ENCODE results near the gene TYR. TPM values are rescaled to one million over a fixed set of nuclear protein-coding genes. Genes with fewer than 3 reads are reported as not detected.
"Not testable (repeated sequence)": the region's sequence is repeated elsewhere in the genome, so short reads cannot be mapped to it uniquely, and the experiment has no call there.

Gene TYR
- total and polyA plus RNA-seq, 3 experiments from 2014 or later, result not detected

DNA sequence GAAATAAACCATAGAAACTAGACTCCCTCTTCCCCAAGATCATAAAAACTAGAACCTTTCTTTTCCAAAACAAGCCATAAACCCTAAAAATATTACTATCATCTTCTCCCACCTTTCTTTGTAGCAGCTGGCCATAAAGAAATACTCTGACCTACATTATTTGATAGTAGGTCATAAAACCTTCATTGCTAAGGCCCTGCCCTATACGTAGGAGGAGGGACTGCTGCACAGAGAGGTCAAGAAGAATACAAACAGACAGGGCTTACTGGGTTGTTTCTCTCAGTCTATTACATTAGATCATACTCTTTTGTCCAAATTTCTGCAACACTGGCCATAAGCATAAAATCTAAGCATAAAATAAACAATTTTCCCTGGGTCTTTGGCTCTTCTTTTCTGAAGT lies 101.5 kb downstream of the TYR start:
- H3K9me3 ChIP-seq (ENCODE audit: low read length), result no peaks in the 10 kb centered on the region
- ChIA-PET CTCF (no interaction called here), POLR2A (no interaction called here)
- Mint-ChIP-seq H3K27me3 (no peaks in the 10 kb centered on the region), H3K27ac (no peak overlapping the region), H3K36me3 (no peaks in the 10 kb centered on the region), H3K4me3 (peak overlapping the region in 1 of 7 donors; percentile 33), H3K9me3 (peaks cover 0 to 16% (median 3%) of the 10 kb centered on the region in 5 donors), H3K4me1 (no peaks in the 10 kb centered on the region)
- H3K4me1 ChIP-seq (ENCODE audit: insufficient read depth, low read length), result no peaks in the 10 kb centered on the region
- H3K4me3 ChIP-seq (ENCODE audit: low read length), result no peak overlapping the region
- no peak overlapping the region for H3K27ac ChIP-seq (ENCODE audit: low read depth, low read length)
- no peaks in the 10 kb centered on the region for H3K27me3 ChIP-seq (ENCODE audit: insufficient read depth, low read length, poor library complexity, severe bottlenecking)
- DNase-seq, result no peak
- H3K36me3 ChIP-seq (ENCODE audit: insufficient read depth, low read length), result no peaks in the 10 kb centered on the region

- H3K4me3 Mint-ChIP-seq; DNase-seq; POLR2A ChIA-PET; H3K4me1 ChIP-seq (ENCODE audit: insufficient read depth, low read length); H3K27me3 Mint-ChIP-seq; H3K27ac Mint-ChIP-seq; H3K36me3 Mint-ChIP-seq; H3K4me3 ChIP-seq (ENCODE audit: low read length); H3K4me1 Mint-ChIP-seq; H3K27ac ChIP-seq (ENCODE audit: low read depth, low read length); H3K27me3 ChIP-seq (ENCODE audit: insufficient read depth, low read length, poor library complexity, severe bottlenecking); H3K9me3 ChIP-seq (ENCODE audit: low read length); CTCF ChIA-PET; H3K36me3 ChIP-seq (ENCODE audit: insufficient read depth, low read length): not testable (repeated sequence)
- H3K9me3 Mint-ChIP-seq, result peaks cover 0 to 14% (median 2%) of the 10 kb centered on the region in 5 donors
These were observed 103.5 kb downstream of the TYR start for GRCh38 chr11:89281032-89281677.

GRCh38 chr11:89286601-89287000 lies 108.9 kb downstream of the TYR start:
- H3K4me1 ChIP-seq (ENCODE audit: insufficient read depth, low read length); CTCF ChIA-PET; H3K4me1 Mint-ChIP-seq; H3K36me3 Mint-ChIP-seq; H3K27me3 Mint-ChIP-seq; POLR2A ChIA-PET; H3K27ac Mint-ChIP-seq; H3K27ac ChIP-seq (ENCODE audit: low read depth, low read length); H3K4me3 Mint-ChIP-seq; H3K9me3 ChIP-seq (ENCODE audit: low read length); DNase-seq; H3K4me3 ChIP-seq (ENCODE audit: low read length); H3K27me3 ChIP-seq (ENCODE audit: insufficient read depth, low read length, poor library complexity, severe bottlenecking); H3K36me3 ChIP-seq (ENCODE audit: insufficient read depth, low read length): not testable (repeated sequence)
- peaks cover 0 to 11% (median under 1%) of the 10 kb centered on the region in 5 donors for H3K9me3 Mint-ChIP-seq

GRCh38 chr11:89288004-89288403 lies 110.3 kb downstream of the TYR start:
- H3K27me3 ChIP-seq (ENCODE audit: insufficient read depth, low read length, poor library complexity, severe bottlenecking); CTCF ChIA-PET; POLR2A ChIA-PET; H3K4me1 Mint-ChIP-seq; H3K4me1 ChIP-seq (ENCODE audit: insufficient read depth, low read length); H3K27ac Mint-ChIP-seq; H3K36me3 Mint-ChIP-seq; H3K9me3 ChIP-seq (ENCODE audit: low read length); H3K4me3 Mint-ChIP-seq; H3K27me3 Mint-ChIP-seq; H3K27ac ChIP-seq (ENCODE audit: low read depth, low read length); H3K36me3 ChIP-seq (ENCODE audit: insufficient read depth, low read length); DNase-seq; H3K9me3 Mint-ChIP-seq; H3K4me3 ChIP-seq (ENCODE audit: low read length): not testable (repeated sequence)

DNA sequence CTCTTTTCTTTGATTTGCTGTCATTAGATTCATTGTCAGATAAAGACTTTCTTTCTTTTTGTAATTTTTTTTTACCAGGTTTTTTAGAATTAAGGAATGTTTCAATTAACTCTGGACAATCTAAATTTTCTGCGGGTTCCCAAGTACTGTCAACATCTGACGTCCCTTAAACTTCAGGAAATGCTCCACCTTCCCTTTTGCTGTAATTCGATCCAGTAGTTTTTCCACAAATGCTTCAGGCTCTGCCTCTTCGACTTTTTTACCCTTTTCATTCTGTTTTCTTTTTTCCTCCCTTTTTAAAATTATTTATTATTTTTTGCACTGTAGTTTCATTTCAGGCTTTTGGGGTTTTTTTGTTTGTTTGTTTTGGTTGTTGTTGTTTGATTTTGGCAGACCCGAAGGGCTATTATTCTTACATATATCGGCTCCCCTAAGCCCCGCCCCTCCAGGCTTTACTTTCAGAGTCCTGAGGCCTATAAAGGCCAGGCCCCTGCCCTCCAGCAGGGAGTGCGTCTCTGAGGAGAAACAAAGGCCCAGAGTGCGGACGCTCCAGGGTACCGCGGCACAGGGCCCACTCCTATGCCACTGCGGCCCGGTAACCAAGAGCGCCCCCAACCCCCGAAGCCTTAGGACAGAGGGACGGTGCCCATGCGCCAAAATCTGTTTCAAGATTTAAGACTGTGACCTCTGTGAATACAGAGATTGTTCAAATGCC lies 116.4 kb downstream of the TYR start:
- Histone ChIP-seq H3K9me3 (ENCODE audit: low read length) (no peaks in the 10 kb centered on the region), H3K4me3 (ENCODE audit: low read length) (no peak overlapping the region), H3K36me3 (ENCODE audit: insufficient read depth, low read length) (no peaks in the 10 kb centered on the region), H3K27me3 (ENCODE audit: insufficient read depth, low read length, poor library complexity, severe bottlenecking) (no peaks in the 10 kb centered on the region), H3K4me1 (ENCODE audit: insufficient read depth, low read length) (no peaks in the 10 kb centered on the region), H3K27ac (ENCODE audit: low read depth, low read length) (no peak overlapping the region)
- Mint-ChIP-seq H3K4me1 (no peaks in the 10 kb centered on the region), H3K4me3 (no peak overlapping the region), H3K9me3 (peaks cover 0 to 8% (median 3%) of the 10 kb centered on the region in 5 donors), H3K27me3 (no peaks in the 10 kb centered on the region), H3K36me3 (no peaks in the 10 kb centered on the region), H3K27ac (no peak overlapping the region)
- CTCF ChIA-PET, result no interaction called here
- DNase-seq, result no peak
- POLR2A ChIA-PET, result no interaction called here

DNA sequence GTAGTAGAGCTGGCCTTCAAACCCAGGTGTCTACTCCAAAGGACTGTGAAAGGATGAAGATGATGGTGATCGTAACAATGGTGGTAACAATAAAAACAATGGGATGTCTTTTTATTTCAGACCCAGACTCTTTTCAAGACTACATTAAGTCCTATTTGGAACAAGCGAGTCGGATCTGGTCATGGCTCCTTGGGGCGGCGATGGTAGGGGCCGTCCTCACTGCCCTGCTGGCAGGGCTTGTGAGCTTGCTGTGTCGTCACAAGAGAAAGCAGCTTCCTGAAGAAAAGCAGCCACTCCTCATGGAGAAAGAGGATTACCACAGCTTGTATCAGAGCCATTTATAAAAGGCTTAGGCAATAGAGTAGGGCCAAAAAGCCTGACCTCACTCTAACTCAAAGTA lies 117.3 kb downstream of the TYR start:
- H3K27ac ChIP-seq (ENCODE audit: low read depth, low read length); H3K36me3 ChIP-seq (ENCODE audit: insufficient read depth, low read length); H3K27me3 Mint-ChIP-seq; CTCF ChIA-PET; DNase-seq; H3K4me1 ChIP-seq (ENCODE audit: insufficient read depth, low read length); H3K9me3 Mint-ChIP-seq; H3K27ac Mint-ChIP-seq; H3K4me3 Mint-ChIP-seq; H3K4me1 Mint-ChIP-seq; POLR2A ChIA-PET; H3K9me3 ChIP-seq (ENCODE audit: low read length); H3K36me3 Mint-ChIP-seq; H3K4me3 ChIP-seq (ENCODE audit: low read length); H3K27me3 ChIP-seq (ENCODE audit: insufficient read depth, low read length, poor library complexity, severe bottlenecking): not testable (repeated sequence)

DNA sequence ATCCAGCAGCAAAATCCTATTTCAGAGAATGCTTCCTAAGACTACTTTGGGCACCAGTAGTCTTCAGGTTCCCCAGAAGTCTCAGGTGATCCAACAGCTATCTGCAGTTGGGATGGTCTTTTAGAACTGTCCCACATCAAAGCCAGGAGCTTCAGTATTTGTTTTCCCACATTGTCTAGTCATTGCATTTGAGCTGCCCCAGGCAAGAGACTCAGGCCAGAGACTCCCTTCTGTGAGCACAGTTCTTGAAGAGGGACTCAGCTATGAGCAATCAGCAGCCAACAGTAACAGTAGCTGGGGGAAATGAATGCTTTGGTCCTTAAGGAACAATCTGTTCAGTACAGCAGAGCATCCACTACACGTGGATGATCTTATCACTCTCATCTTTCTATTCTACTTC lies 125.4 kb downstream of the TYR start:
- H3K27me3 ChIP-seq (ENCODE audit: insufficient read depth, low read length, poor library complexity, severe bottlenecking); H3K4me1 ChIP-seq (ENCODE audit: insufficient read depth, low read length); H3K27me3 Mint-ChIP-seq; H3K36me3 ChIP-seq (ENCODE audit: insufficient read depth, low read length); DNase-seq; CTCF ChIA-PET; H3K9me3 ChIP-seq (ENCODE audit: low read length); POLR2A ChIA-PET; H3K27ac Mint-ChIP-seq; H3K27ac ChIP-seq (ENCODE audit: low read depth, low read length); H3K4me1 Mint-ChIP-seq; H3K4me3 Mint-ChIP-seq; H3K4me3 ChIP-seq (ENCODE audit: low read length); H3K36me3 Mint-ChIP-seq: not testable (repeated sequence)
- H3K9me3 Mint-ChIP-seq, result peaks cover 0 to 21% (median 2%) of the 10 kb centered on the region in 5 donors

DNA sequence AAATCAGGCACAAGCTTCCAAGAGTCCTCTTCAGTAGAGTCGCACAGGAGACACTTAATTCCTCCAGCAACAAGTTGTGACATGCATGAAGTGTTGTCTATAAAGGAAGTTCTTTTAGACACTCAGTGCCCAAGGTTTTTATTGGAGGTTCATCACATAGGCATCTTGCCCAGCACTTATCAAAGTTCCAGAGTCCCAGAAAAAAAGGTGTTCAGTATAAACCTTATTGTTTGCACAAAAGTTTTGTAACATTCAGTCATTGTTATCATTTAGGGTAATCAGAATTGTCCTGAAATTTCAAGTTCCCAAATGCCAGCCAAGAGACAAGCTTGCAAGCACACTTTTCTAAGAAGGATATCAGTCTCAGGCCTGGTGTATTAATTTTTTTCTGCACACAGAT lies 130.6 kb downstream of the TYR start:
- H3K27ac Mint-ChIP-seq; CTCF ChIA-PET; H3K36me3 Mint-ChIP-seq; H3K4me3 ChIP-seq (ENCODE audit: low read length); DNase-seq; H3K27me3 Mint-ChIP-seq; H3K4me3 Mint-ChIP-seq; H3K4me1 Mint-ChIP-seq; H3K4me1 ChIP-seq (ENCODE audit: insufficient read depth, low read length); H3K36me3 ChIP-seq (ENCODE audit: insufficient read depth, low read length); POLR2A ChIA-PET; H3K9me3 ChIP-seq (ENCODE audit: low read length); H3K27ac ChIP-seq (ENCODE audit: low read depth, low read length); H3K27me3 ChIP-seq (ENCODE audit: insufficient read depth, low read length, poor library complexity, severe bottlenecking): not testable (repeated sequence)
- peaks cover 0 to 26% (median 3%) of the 10 kb centered on the region in 5 donors for H3K9me3 Mint-ChIP-seq

Measured in CD8-positive, alpha-beta memory T cell (primary cell).